K562 (cell line): ENCODE data around the gene PRXL2B. TPM values are rescaled to one million over a fixed set of nuclear protein-coding genes. Genes with fewer than 3 reads are reported as not detected.
A peak's percentile ranks its signal among the peaks of the same experiment; 100 is the strongest.

Experiments used
- ATAC-seq: fragments of 200-7000 bp; cut with Tn5 transposase; 3 replicates; pipeline ENCODE4 v1.9.1; 2020; ENCODE audit warnings: moderate library complexity
- BruUV-seq: library from RNA; stranded (reverse); fragments of 400-500 nt; replicated peaks from 2 replicates; lab custom pipeline; 2021; lab: Mats Ljungman, UMichigan
- CTCF ChIA-PET: fragments of 300-600 bp; formaldehyde crosslinking; extraction: SDS; loops from one replicate; lab custom pipeline; 2021; ENCODE audit warnings: low intra/inter-chr PET ratio; lab: Yijun Ruan, JAX
- POLR2A ChIA-PET: fragments of 300-600, 350-650 bp; sonication (Branson Sonifier 250); formaldehyde crosslinking; extraction: SDS; loops from one replicate; lab custom pipeline; 2021; ENCODE audit warnings: antibody characterized with exemption, inconsistent platforms; lab: Yijun Ruan, JAX
- DNase-seq, 4 experiments: peaks; one replicate each; pipeline versions ENCODE4 v3.0.0 to v3.0.0-alpha.2; 2011 to 2018; ENCODE audit warnings: low spot score in 3 of 4, mixed read lengths in 3 of 4; ENCODE audit errors: extremely low read depth in 1 of 4
- FAIRE-seq: peaks from 2 replicates; lab custom pipeline; 2011; peaks lifted over from hg19 to GRCh38; lab: Jason Lieb, UNC
- H2AFZ ChIP-seq: 2 replicates; pipeline ENCODE4 v1.6.0; 2011; ENCODE audit warnings: low read depth, low read length, control low read depth, inconsistent platforms
- H3K27ac ChIP-seq: fragments of 200-600 bp; 3 replicates; pipeline ENCODE4 v1.8.0; 2011; ENCODE audit warnings: low read depth, mild to moderate bottlenecking, control low read depth, inconsistent platforms, low read length, moderate library complexity, mixed read lengths; ENCODE audit errors: extremely low read depth
- H3K27me3 ChIP-seq, 2 experiments: fragments of 300-600 bp in 1 of 2; 2 replicates in 1 of 2; 3 replicates in 1 of 2; pipeline versions ENCODE4 v1.6.0 to v1.8.0; 2011; ENCODE audit warnings: inconsistent platforms in 2 of 2, low read length in 2 of 2, mild to moderate bottlenecking in 1 of 2, mixed read lengths in 1 of 2, moderate library complexity in 1 of 2; ENCODE audit not compliant: control insufficient read depth in 2 of 2, insufficient read depth in 2 of 2
- H3K36me3 ChIP-seq: fragments of 300-600 bp; 3 replicates; pipeline ENCODE4 v1.8.0; 2011; ENCODE audit warnings: mild to moderate bottlenecking, low read length, inconsistent platforms; ENCODE audit not compliant: control insufficient read depth, insufficient read depth
- H3K4me1 ChIP-seq, 2 experiments: fragments of 200-600 bp in 1 of 2; replicated peaks in 1 of 2; 2 replicates in 1 of 2; 3 replicates in 1 of 2; pipeline versions ENCODE4 v1.5.1 to v1.8.0; 2011; ENCODE audit warnings: inconsistent platforms in 2 of 2, low read length in 2 of 2, mild to moderate bottlenecking in 1 of 2, mixed read lengths in 1 of 2, moderate library complexity in 1 of 2; ENCODE audit not compliant: control insufficient read depth in 2 of 2, insufficient read depth in 2 of 2
- H3K4me2 ChIP-seq: 2 replicates; pipeline ENCODE4 v1.6.1; 2011; ENCODE audit warnings: low read length, control low read depth, inconsistent platforms, mixed read lengths; ENCODE audit not compliant: insufficient read depth
- H3K4me3 ChIP-seq: fragments of 200-600 bp; sonication (generic), shearing (Covaris generic); 2 replicates; pipeline ENCODE4 v1.5.1; 2016; ENCODE audit warnings: control low read depth, inconsistent platforms
- H3K79me2 ChIP-seq: fragments of 200-600 bp; 3 replicates; pipeline ENCODE4 v1.8.0; 2011; ENCODE audit warnings: low read length, inconsistent platforms; ENCODE audit not compliant: control insufficient read depth, insufficient read depth
- H3K9ac ChIP-seq, 2 experiments: 2 replicates each; pipeline versions ENCODE4 v1.6.0 to v1.6.1; 2011; ENCODE audit warnings: low read depth in 2 of 2, low read length in 2 of 2, control low read depth in 1 of 2, inconsistent platforms in 1 of 2, mild to moderate bottlenecking in 1 of 2, mixed read lengths in 1 of 2; ENCODE audit not compliant: insufficient read depth in 1 of 2
- H3K9me1 ChIP-seq: one replicate; pipeline ENCODE4 v1.6.0; 2011; ENCODE audit warnings: inconsistent platforms, mild to moderate bottlenecking, low read length, moderate library complexity; ENCODE audit not compliant: control insufficient read depth, insufficient read depth
- H3K9me3 ChIP-seq: replicated peaks from 2 replicates; pipeline ENCODE4 v1.5.1; 2011; ENCODE audit warnings: low read depth, low read length, inconsistent platforms; ENCODE audit not compliant: control insufficient read depth, insufficient read depth
- H4K20me1 ChIP-seq: replicated peaks from 2 replicates; pipeline ENCODE4 v1.6.1; 2011; ENCODE audit warnings: low read length, inconsistent platforms, mixed read lengths; ENCODE audit not compliant: control insufficient read depth, insufficient read depth
- GTF2A2 ChIP-seq: IDR thresholded peaks from 2 replicates; pipeline ENCODE4 v1.6.1; 2016; ENCODE audit warnings: mild to moderate bottlenecking, missing genetic modification characterization, missing compliant biosample characterization
- PCBP1 ChIP-seq: fragments of 200-400 bp; formaldehyde crosslinking; IDR thresholded peaks from 2 replicates; pipeline ENCODE4 v1.6.1; 2018; ENCODE audit warnings: mild to moderate bottlenecking, low read depth, low read length; ENCODE audit not compliant: poor library complexity, severe bottlenecking
- POLR2AphosphoS2 ChIP-seq: IDR thresholded peaks from 2 replicates; pipeline ENCODE4 v1.6.1; 2012; ENCODE audit warnings: low read length, improper control_type of control experiment
- SIRT6 ChIP-seq: IDR thresholded peaks from one replicate; pipeline ENCODE4 v1.6.1; 2012; ENCODE audit warnings: low read depth, mild to moderate bottlenecking, control low read depth, inconsistent platforms, low read length, moderate library complexity
- USF1 ChIP-seq: sonication (generic); formaldehyde crosslinking; IDR thresholded peaks from 2 replicates; pipeline ENCODE4 v1.9.0; 2022; ENCODE audit warnings: mild to moderate bottlenecking, missing genetic modification reagents
- USF2 ChIP-seq: sonication (generic); formaldehyde crosslinking; IDR thresholded peaks from 2 replicates; pipeline ENCODE4 v1.5.0; 2020; ENCODE audit warnings: missing genetic modification reagents
- YY1 ChIP-seq, 3 experiments: IDR thresholded peaks; 2 replicates each; pipeline ENCODE4 v1.6.1; 2011; ENCODE audit warnings: low read length in 2 of 3, mild to moderate bottlenecking in 2 of 3, moderate library complexity in 2 of 3, borderline replicate concordance in 1 of 3, control low read depth in 1 of 3, low read depth in 1 of 3; ENCODE audit not compliant: insufficient read depth in 3 of 3, insufficient replicate concordance in 2 of 3, control insufficient read depth in 1 of 3, insufficient read length in 1 of 3; ENCODE audit errors: extremely low read depth in 1 of 3
- ZFP36 ChIP-seq: fragments of 150-350 bp; IDR thresholded peaks from 2 replicates; pipeline ENCODE4 v1.6.1; 2018; ENCODE audit warnings: low read length, low read depth; ENCODE audit not compliant: partially characterized antibody
- ZNF23 ChIP-seq: fragments of 250-450 bp; sonication (Bioruptor Pico); IDR thresholded peaks from 2 replicates; pipeline ENCODE4 v1.4.0; 2020; ENCODE audit warnings: mild to moderate bottlenecking
- ZNF561 ChIP-seq: fragments of 450-650 bp; formaldehyde crosslinking; conservative IDR thresholded peaks from 2 replicates; pipeline ENCODE4 v1.4.0; 2020; ENCODE audit warnings: mild to moderate bottlenecking, moderate library complexity
- WGBS: fragments of 100-300 bp; shearing (Covaris generic); methylation state at CpG from one replicate; pipeline ENCODE4 v1.1.6; 2016; ENCODE audit warnings: low coverage, mixed read lengths; ENCODE audit not compliant: insufficient coverage; ENCODE audit errors: missing lambda C conversion rate; 5-methylcytosine and 5-hydroxymethylcytosine counted together
- in situ Hi-C: fragments of 300-500 bp; cut with MboI; formaldehyde crosslinking; loops from 4 replicates; pipeline ENCODE4 v1.15.0; 2018; ENCODE audit warnings: inconsistent platforms, mixed read lengths
- intact Hi-C: fragments of 100-400 bp; cut with micrococcal nuclease; formaldehyde crosslinking; loops from 2 replicates; pipeline ENCODE4 v1.14.2; 2022
- polyA plus RNA-seq, 8 experiments: library from polyadenylated mRNA; depleted of rRNA in 4 of 8; stranded (reverse) in 5 of 8; unstranded in 3 of 8; fragments of >200 nt; fragmentation: Nextera tagmentation in 2 of 8; fragmentation: Illumina TruSeq in 1 of 8; extraction: Ambion mirVana in 2 of 8; extraction: Trizol in 1 of 8; gene quantifications; 2 replicates each; pipeline versions ENCODE4 v1.2.1 to v1.2.3, GENCODE V29; 2011 to 2014; ENCODE audit warnings: inconsistent platforms in 1 of 8, missing spikeins in 1 of 8
- total RNA-seq, 7 experiments: library from RNA; depleted of rRNA in 6 of 7; stranded (reverse); fragments of >200 nt in 6 of 7; fragmentation: Illumina TruSeq in 2 of 7; extraction: Trizol in 2 of 7; gene quantifications; 2 replicates each; pipeline versions ENCODE4 v1.2.1 to v1.2.3, GENCODE V29; 2011 to 2021; ENCODE audit warnings: low replicate concordance in 1 of 7

The PRXL2B gene
- total and polyA plus RNA-seq, 9 of the 15 experiments (the other 6 are each of a cell fraction or from before 2014, with no cell fraction given) = 0.99 to 25.3 (median 11.8) TPM

DNA sequence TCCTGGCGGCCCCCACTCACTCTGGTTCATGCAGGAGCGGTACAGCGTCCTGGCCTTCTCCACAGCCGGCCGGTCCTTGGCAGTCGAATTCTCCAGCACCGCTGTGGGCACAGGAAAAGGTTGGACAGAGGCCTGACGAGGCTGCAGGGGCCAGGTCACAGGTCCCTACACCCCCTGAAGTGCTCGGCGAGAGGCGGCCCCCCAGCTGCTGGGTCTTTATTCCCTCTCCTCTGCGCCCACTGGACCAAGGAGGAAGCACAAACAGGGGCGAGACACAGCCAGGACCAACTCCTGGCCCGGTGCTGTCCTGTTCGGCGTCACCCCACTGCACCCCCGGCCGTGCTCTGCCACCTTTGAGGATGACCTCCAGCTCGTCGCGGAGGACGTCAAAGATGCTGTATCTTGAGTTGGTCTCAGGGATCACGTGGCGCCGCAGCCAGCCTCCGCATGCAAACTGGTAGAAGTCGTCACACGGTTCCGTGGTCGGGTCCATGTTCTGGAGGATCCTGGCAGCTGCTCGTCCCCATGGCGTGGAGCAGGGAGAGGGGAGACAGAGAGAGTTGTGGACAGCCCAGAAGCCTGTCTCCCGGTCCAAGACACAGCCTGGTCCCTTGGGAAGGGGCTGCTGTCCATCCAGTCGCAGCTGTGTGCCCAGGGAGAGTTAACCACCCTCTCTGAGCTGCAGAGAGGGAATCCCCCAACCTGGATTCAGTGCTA, 22.9 kb downstream of the PRXL2B start:
- peaks cover 10 to 45% of the 10 kb centered on the region in 2 experiments; a peak in 4 of 5 replicates for H3K27me3 ChIP-seq
- H4K20me1 ChIP-seq = no peaks in the 10 kb centered on the region; the same call in 1 of the 2 replicates
- H2AFZ ChIP-seq = no peak overlapping the region
- in situ Hi-C loops = no loop called here
- BruUV-seq = no TSS peak
- ChIA-PET CTCF (no interaction called here), POLR2A (interaction anchor here (0.6 to 0.7 kb wide), 2 partner anchors 15 to 232 kb away, joined by 3 read pairs; no protein-coding TSS in a partner anchor)
- TF ChIP-seq ZNF23 (CRISPR knock-in tag) (no peak), GTF2A2 (tag) (no peak), ZNF561 (no peak), USF1 (CRISPR knock-in tag) (peak; percentile 28; the same call in 1 of the 2 replicates), YY1 (IDR thresholded peaks at IDR 0.05; ENCODE audit: borderline replicate concordance in 1 of 3, control insufficient read depth in 1 of 3, extremely low read depth in 1 of 3, insufficient read depth in 3 of 3, insufficient read length in 1 of 3, insufficient replicate concordance in 2 of 3, low read depth in 1 of 3, low read length in 2 of 3) (no peak), ZFP36 (peak; percentile 36), PCBP1 (no peak), USF2 (CRISPR knock-in tag) (peak; percentile 67), SIRT6 (no peak), POLR2AphosphoS2 (no peak)
- FAIRE-seq = no peak
- H3K36me3 ChIP-seq = no peaks in the 10 kb centered on the region
- H3K9ac ChIP-seq = peak overlapping the region in 1 of 2 experiments; percentile 50; a peak in 2 of 4 replicates
- 12% methylated on average over 29 of the region's 34 CpGs for WGBS
- H3K9me3 ChIP-seq = no peaks in the 10 kb centered on the region; the same call in 1 of the 2 replicates
- H3K79me2 ChIP-seq = no peaks in the 10 kb centered on the region
- H3K4me3 ChIP-seq = no peak overlapping the region
- intact Hi-C loops = no loop called here
- peaks cover 0 to 46% of the 10 kb centered on the region in 2 experiments; a peak in 2 of 5 replicates for H3K4me1 ChIP-seq
- no peaks in the 10 kb centered on the region for H3K9me1 ChIP-seq
- ATAC-seq = no peak
- H3K27ac ChIP-seq = no peak overlapping the region
- no peak for DNase-seq
- no peak overlapping the region for H3K4me2 ChIP-seq
